Measurements from ENCODE around the gene TRMT6. TPM values are rescaled to one million over a fixed set of nuclear protein-coding genes. Genes with fewer than 3 reads are reported as not detected.

TRMT6 gene
- polyA plus RNA-seq, 2 of the 4 experiments (the other 2 are of a cell fraction): 37.4 to 43.1 TPM

DNA sequence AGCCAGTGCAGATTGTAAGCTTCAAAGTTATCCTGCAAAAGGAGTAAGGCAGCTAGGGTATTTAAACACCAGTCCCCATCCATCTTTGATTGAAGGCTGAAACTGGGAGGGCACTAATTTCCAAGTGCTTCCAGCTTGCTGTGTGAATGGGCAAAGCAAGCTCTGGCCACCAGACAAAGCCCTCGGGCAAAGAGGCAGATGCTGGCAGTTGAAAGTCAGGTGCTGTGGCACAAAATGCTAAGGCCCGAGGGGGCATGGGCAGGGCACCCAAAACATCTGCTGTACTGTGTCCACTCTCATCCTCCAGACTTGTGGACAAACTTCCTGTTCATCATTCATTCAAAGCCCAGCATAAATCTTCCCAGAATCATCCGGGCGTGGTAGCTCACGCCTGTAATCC lies 62.9 kb downstream of the TRMT6 start:
- ChIA-PET POLR2A (no interaction called here), CTCF (no interaction called here)
- TF ChIP-seq MAFK (IDR thresholded peaks at IDR 0.05; ENCODE audit: partially characterized antibody) (no peak), CBX2 (IDR thresholded peaks at IDR 0.05; ENCODE audit: borderline replicate concordance, low read depth) (no peak), CHD2 (IDR thresholded peaks at IDR 0.05; ENCODE audit: low read length, partially characterized antibody) (no peak), USF2 (IDR thresholded peaks at IDR 0.05) (no peak), JUN (IDR thresholded peaks at IDR 0.05) (no peak), CTCF (IDR thresholded peaks at IDR 0.05) (no peak), FOSB (CRISPR knock-in tag; IDR thresholded peaks at IDR 0.05) (no peak)
- WGBS (ENCODE audit: missing lambda C conversion rate): 70% methylated on average over 5 of the region's 5 CpGs
- Histone ChIP-seq H3K9me3 (no peaks in the 10 kb centered on the region), H3K27ac (no peak overlapping the region), H3K4me1 (no peaks in the 10 kb centered on the region), H3K4me2 (no peak overlapping the region), H3K4me3 (no peak overlapping the region)
- DNase-seq (ENCODE audit: low read depth in 1 of 2, low spot score in 1 of 2) (no peak), FAIRE-seq (no peak), ATAC-seq (no peak)

Small RNAs within 50 kb of the gene (small RNA-seq; reads per million reads assigned to genes)
- gene RF00019 (0 reads per million in 6 experiments), gene RNU1-55P (0 to 6.4 (median 0.82) reads per million in 6 experiments)

Other genes with a start within 250 kb of the TRMT6 start
- 17.4 and 18.4 TPM in 2 replicates for gene SHLD1, start 200.1 kb downstream of the TRMT6 start, polyA plus RNA-seq (2011; rRNA removed)
- 6.1 to 7.3 TPM (median 6.5 TPM) in 3 replicates for gene SHLD1, start 200.1 kb downstream of the TRMT6 start, polyA plus RNA-seq (2017; fragmentation: RNase III; extraction: RNeasy Plus Mini Kit Qiagen cat#74134 plus additional on column Dnase treatment)
- 4.8 and 5.0 TPM in 2 replicates for gene CHGB, start 39.0 kb downstream of the TRMT6 start, polyA plus RNA-seq (2011; rRNA removed)
- gene CHGB, start 39.0 kb downstream of the TRMT6 start, polyA plus RNA-seq (2017; fragmentation: RNase III; extraction: RNeasy Plus Mini Kit Qiagen cat#74134 plus additional on column Dnase treatment): 1.5 to 1.9 TPM (median 1.9 TPM) in 3 replicates
- 29.5 and 36.1 TPM in 2 replicates for gene MCM8, start 119 bp upstream of the TRMT6 start, polyA plus RNA-seq (2011; rRNA removed)
- gene MCM8, start 119 bp upstream of the TRMT6 start, polyA plus RNA-seq (2017; fragmentation: RNase III; extraction: RNeasy Plus Mini Kit Qiagen cat#74134 plus additional on column Dnase treatment): 33.9 to 35.3 TPM (median 34.9 TPM) in 3 replicates
- 129 and 150 TPM in 2 replicates for gene CRLS1, start 55.6 kb upstream of the TRMT6 start, polyA plus RNA-seq (2011; rRNA removed)
- 54.8 to 61.0 TPM (median 56.1 TPM) in 3 replicates for gene CRLS1, start 55.6 kb upstream of the TRMT6 start, polyA plus RNA-seq (2017; fragmentation: RNase III; extraction: RNeasy Plus Mini Kit Qiagen cat#74134 plus additional on column Dnase treatment)
- 0.03 TPM in 1 of 2 replicates, not detected in the other for gene LRRN4, start 103.5 kb upstream of the TRMT6 start, polyA plus RNA-seq (2011; rRNA removed)
- 0.04 TPM in 2 of 3 replicates, not detected in the other for gene LRRN4, start 103.5 kb upstream of the TRMT6 start, polyA plus RNA-seq (2017; fragmentation: RNase III; extraction: RNeasy Plus Mini Kit Qiagen cat#74134 plus additional on column Dnase treatment)
- gene FERMT1, start 172.5 kb upstream of the TRMT6 start, polyA plus RNA-seq (2011; rRNA removed): 19.1 and 22.5 TPM in 2 replicates
- gene FERMT1, start 172.5 kb upstream of the TRMT6 start, polyA plus RNA-seq (2017; fragmentation: RNase III; extraction: RNeasy Plus Mini Kit Qiagen cat#74134 plus additional on column Dnase treatment): 12.7 to 16.4 TPM (median 13.4 TPM) in 3 replicates

All from A549 (cell line).